ENCODE measurements around the gene ASB16. TPM values are rescaled to one million over a fixed set of nuclear protein-coding genes. Genes with fewer than 3 reads are reported as not detected.

The ASB16 gene
- total and polyA plus RNA-seq, 12 donors = 0.64 to 16.4 (median 13.4) TPM

GRCh38 chr17:44212507-44213402 lies 42.3 kb downstream of the ASB16 start:
- Histone ChIP-seq H3K4me1 (peaks cover 10 to 48% (median 30%) of the 10 kb centered on the region in 9 donors), H3K27ac (no peak overlapping the region), H3K36me3 (peaks cover 0 to 92% (median 54%) of the 10 kb centered on the region in 9 donors), H3K27me3 (no peaks in the 10 kb centered on the region), H3K4me3 (no peak overlapping the region), H3K9me3 (no peaks in the 10 kb centered on the region)
- ATAC-seq (no peak), DNase-seq (no peak)
- WGBS, 2 donors = 72 to 74% methylated on average over 30 to 31 of the region's 31 CpGs
- TF ChIP-seq CTCF (IDR thresholded peaks at IDR 0.05) = no peak
- intact Hi-C loops (cut with DNase I) = loop anchor here in 7 of 10 donors (5.0 kb wide), 5 partner anchors 110 to 310 kb away; partner anchors contain the start of genes GRN (in 3 of the 7) and SLC25A39 (in 2 of the 7)

DNA sequence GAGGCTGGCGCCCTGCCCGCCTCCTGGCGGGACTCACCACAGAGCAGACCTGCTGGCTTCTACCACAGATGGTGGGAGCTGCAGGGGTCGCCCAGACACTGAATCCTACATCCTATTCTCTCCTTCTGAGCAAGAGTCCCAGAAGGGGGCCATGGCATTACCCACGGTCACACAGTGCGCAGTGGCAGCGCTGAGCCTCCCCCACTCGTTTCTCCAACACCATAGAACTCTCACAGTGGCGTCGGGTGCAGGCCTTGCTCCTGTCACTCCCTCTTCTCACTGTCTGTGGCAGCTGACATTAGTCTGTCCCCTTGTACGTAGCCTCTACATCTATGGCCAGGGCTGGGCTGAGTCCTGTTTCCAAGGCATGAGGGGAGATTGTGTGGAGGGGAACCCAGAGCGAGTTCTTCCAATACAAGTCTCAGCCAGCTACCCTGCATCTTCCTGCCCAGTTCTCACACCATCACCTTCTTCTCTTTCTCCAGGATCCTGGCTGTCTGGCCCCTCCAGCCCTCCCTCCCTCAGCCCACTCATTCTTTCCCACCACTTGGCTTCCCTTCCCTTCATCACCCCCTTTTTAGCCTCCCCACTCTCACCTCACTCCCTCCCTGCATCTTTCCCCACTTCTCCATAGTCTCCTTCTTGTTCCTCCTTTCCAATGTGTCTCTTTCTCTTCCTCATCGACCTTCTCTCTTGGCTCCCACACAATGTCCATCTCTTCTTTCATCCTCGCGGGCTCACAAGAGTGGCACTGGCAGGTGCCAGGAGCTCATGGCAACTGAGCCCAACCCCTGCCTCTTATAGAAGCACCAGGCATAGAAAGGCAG lies 43.1 kb downstream of the ASB16 start:
- H3K36me3 ChIP-seq = peaks cover 0 to 84% (median 46%) of the 10 kb centered on the region in 9 donors
- H3K9me3 ChIP-seq = no peaks in the 10 kb centered on the region
- TF ChIP-seq CTCF (IDR thresholded peaks at IDR 0.05) = no peak
- H3K27me3 ChIP-seq = no peaks in the 10 kb centered on the region
- WGBS, 2 donors = 85% methylated on average over 15 of the region's 15 CpGs
- no peak overlapping the region for H3K4me3 ChIP-seq
- intact Hi-C loops (cut with DNase I) = loop anchor here in 7 of 10 donors (5.0 kb wide), 5 partner anchors 109 to 309 kb away; partner anchors contain the start of genes GRN (in 3 of the 7) and SLC25A39 (in 2 of the 7)
- H3K4me1 ChIP-seq = peaks cover 10 to 53% (median 34%) of the 10 kb centered on the region in 9 donors
- ATAC-seq (no peak), DNase-seq (no peak)
- no peak overlapping the region for H3K27ac ChIP-seq

GRCh38 chr17:44214230-44214494 lies 43.7 kb downstream of the ASB16 start:
- ATAC-seq = no peak
- TF ChIP-seq CTCF (IDR thresholded peaks at IDR 0.05) = no peak
- no peak for DNase-seq
- Histone ChIP-seq H3K4me1 (peaks cover 10 to 53% (median 34%) of the 10 kb centered on the region in 9 donors), H3K9me3 (no peaks in the 10 kb centered on the region), H3K27me3 (no peaks in the 10 kb centered on the region), H3K27ac (no peak overlapping the region), H3K36me3 (peaks cover 0 to 78% (median 42%) of the 10 kb centered on the region in 9 donors), H3K4me3 (no peak overlapping the region)
- 87 to 91% methylated on average over 1 of the region's 1 CpG for WGBS, 2 donors
- intact Hi-C loops (cut with DNase I) = loop anchor here in 7 of 10 donors (5.0 kb wide), 5 partner anchors 108 to 308 kb away; partner anchors contain the start of genes GRN (in 3 of the 7) and SLC25A39 (in 2 of the 7)

DNA sequence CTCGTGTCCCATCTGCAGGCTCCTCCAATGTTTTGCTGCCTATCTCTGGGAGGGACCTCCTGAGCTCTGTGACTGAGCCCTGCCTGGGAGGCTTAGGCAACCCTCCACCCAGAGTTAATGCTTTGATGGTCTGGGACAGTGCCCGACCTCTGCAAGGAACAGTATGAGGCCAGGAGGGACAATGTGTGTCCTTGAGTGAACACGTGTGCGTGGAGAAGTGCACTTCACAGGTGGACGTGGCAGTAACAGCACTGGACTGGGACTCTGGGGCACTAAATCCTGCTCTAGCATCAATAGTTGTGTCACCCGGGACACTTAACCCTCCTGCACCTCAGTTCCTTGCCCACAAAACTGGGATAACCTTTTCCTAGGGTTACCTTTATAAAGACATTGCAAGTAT lies 44.4 kb downstream of the ASB16 start:
- DNase-seq = no peak
- H3K4me1 ChIP-seq = peaks cover 10 to 53% (median 34%) of the 10 kb centered on the region in 9 donors
- H3K9me3 ChIP-seq = no peaks in the 10 kb centered on the region
- H3K36me3 ChIP-seq = peaks cover 0 to 71% (median 39%) of the 10 kb centered on the region in 9 donors
- H3K4me3 ChIP-seq = no peak overlapping the region
- ATAC-seq = no peak
- WGBS, 2 donors = 90 to 91% methylated on average over 6 of the region's 6 CpGs
- no peaks in the 10 kb centered on the region for H3K27me3 ChIP-seq
- no peak for TF ChIP-seq CTCF (IDR thresholded peaks at IDR 0.05)
- intact Hi-C loops (cut with DNase I) = loop anchor here in 7 of 10 donors (5.0 kb wide), 5 partner anchors 107 to 307 kb away; partner anchors contain the start of genes GRN (in 3 of the 7) and SLC25A39 (in 3 of the 7)
- H3K27ac ChIP-seq = no peak overlapping the region

Measured in heart right ventricle (tissue), 16 donors.